ES-I3 (cell line): Measurements from ENCODE around the gene TRMT1.

ENCODE experiments used
- H3K36me3 ChIP-seq: 2 replicates; pipeline ENCODE4 v1.6.1; 2013; ENCODE audit warnings: mild to moderate bottlenecking, low read length, control low read depth, moderate library complexity; ENCODE audit not compliant: insufficient read depth
- H3K4me1 ChIP-seq: 2 replicates; pipeline ENCODE4 v1.6.1; 2013; ENCODE audit warnings: mild to moderate bottlenecking, control low read depth, low read length; ENCODE audit not compliant: insufficient read depth
- H3K9ac ChIP-seq: 2 replicates; pipeline ENCODE4 v1.6.1; 2013; ENCODE audit warnings: low read depth, mild to moderate bottlenecking, low read length, moderate library complexity
- H3K9me3 ChIP-seq: 2 replicates; pipeline ENCODE4 v1.6.1; 2013; ENCODE audit warnings: mild to moderate bottlenecking, low read length, moderate library complexity; ENCODE audit not compliant: control insufficient read depth, insufficient read depth

Gene TRMT1

DNA sequence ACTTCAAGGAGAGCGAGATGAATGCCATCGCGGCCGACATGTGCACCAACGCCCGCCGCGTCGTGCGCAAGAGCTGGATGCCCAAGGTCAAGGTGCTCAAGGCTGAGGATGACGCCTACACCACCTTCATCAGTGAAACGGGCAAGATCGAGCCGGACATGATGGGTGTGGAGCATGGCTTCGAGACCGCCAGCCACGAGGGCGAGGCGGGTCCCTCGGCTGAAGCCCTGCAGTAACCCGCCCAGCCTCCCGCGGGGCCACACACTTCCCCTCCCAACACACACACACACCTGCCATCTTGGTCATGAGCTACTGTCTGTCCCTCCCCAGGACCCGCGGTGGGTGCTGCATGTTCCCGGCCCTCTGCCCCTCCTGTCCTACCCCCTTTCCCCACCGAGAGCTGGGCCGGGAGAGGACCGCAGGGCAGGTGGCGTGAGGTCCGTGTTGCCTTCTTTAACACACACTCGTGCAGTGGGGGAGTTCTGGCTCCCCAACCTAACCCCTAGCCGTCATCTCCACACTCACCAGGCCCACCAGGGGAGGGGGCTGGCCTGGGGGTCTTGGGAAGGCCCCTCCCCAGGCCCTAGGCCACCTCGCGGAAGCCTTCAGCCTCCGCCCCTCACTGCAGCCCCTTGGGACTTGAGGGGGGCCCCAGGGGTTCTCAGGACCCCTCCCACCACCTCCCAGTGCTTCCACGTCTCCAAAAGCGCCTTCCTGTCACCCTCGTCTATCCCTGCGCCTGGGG is 21.8 kb upstream of the TRMT1 start:
- H3K36me3 ChIP-seq, result peaks cover 15% of the 10 kb centered on the region
- no peaks in the 10 kb centered on the region for H3K9me3 ChIP-seq
- no peak overlapping the region for H3K9ac ChIP-seq
- no peaks in the 10 kb centered on the region; the same call in 1 of the 2 replicates for H3K4me1 ChIP-seq

DNA sequence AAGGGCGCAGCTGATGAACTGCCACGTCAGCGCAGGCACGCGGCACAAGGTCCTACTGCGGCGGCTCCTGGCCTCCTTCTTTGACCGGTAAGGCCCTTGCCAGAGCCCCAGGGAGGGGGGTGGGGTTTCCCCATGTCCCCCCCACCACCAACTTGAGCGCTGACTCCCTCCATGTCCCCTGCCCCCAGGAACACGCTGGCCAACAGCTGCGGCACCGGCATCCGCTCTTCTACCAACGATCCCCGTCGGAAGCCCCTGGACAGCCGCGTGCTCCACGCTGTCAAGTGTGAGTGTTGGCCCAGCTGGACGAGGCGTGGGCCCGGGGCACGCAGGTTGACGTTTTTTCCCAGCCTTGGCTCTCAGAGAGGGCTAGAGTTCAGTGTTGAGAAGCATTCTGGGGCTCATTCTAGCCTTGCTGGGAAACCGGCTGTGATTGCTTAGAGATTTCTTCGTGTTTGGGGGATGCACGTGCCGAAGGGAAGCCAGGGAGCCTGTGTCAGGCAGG is 20.8 kb upstream of the TRMT1 start:
- Histone ChIP-seq H3K9ac (no peak overlapping the region), H3K4me1 (no peaks in the 10 kb centered on the region), H3K9me3 (no peaks in the 10 kb centered on the region), H3K36me3 (peaks cover 15% of the 10 kb centered on the region)

DNA sequence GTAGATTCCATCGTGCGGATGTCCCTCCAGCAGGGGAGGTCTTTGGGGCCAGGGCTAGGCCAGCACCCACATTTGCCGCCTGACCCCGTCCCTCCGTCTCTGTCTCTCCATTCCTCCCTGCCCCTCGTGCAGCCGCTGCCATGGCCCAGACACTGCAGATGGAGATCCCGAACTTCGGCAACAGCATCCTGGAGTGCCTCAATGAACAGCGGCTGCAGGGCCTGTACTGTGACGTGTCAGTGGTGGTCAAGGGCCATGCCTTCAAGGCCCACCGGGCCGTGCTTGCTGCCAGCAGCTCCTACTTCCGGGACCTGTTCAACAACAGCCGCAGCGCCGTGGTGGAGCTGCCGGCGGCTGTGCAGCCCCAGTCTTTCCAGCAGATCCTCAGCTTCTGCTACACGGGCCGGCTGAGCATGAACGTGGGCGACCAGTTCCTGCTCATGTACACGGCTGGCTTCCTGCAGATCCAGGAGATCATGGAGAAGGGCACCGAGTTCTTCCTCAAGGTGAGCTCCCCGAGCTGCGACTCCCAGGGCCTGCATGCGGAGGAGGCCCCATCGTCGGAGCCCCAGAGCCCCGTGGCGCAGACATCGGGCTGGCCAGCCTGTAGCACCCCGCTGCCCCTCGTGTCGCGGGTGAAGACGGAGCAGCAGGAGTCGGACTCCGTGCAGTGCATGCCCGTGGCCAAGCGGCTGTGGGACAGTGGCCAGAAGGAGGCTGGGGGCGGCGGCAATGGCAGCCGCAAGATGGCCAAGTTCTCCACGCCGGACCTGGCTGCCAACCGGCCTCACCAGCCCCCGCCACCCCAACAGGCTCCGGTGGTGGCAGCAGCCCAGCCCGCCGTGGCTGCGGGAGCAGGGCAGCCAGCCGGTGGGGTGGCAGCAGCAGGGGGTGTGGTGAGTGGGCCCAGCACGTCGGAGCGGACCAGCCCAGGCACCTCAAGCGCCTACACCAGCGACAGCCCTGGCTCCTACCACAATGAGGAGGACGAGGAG is 18.8 kb upstream of the TRMT1 start:
- peaks cover 15% of the 10 kb centered on the region for H3K36me3 ChIP-seq
- no peaks in the 10 kb centered on the region for H3K4me1 ChIP-seq
- H3K9ac ChIP-seq, result no peak overlapping the region
- H3K9me3 ChIP-seq, result no peaks in the 10 kb centered on the region

DNA sequence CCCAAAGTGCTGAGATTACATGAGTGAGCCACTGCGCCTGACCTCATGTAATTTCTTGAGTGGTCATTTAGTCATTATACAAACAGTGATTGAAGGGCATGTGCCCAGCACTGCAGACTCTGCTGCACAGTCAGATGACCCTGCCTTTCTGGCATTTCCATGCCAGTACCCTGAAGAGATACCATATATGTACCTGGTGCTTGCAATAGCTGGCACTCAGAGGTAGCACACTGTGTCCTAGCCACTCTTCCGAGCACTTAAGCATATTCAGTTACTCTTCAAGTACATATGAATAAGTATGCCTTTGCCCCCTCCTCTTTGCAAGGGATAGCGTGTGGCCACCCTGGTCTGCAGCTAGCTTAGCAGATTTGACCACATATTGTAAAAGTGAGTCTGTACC is 18.1 kb upstream of the TRMT1 start:
- Histone ChIP-seq H3K36me3 (peaks cover 15% of the 10 kb centered on the region), H3K9ac (no peak overlapping the region), H3K4me1 (no peaks in the 10 kb centered on the region), H3K9me3 (no peaks in the 10 kb centered on the region)

DNA sequence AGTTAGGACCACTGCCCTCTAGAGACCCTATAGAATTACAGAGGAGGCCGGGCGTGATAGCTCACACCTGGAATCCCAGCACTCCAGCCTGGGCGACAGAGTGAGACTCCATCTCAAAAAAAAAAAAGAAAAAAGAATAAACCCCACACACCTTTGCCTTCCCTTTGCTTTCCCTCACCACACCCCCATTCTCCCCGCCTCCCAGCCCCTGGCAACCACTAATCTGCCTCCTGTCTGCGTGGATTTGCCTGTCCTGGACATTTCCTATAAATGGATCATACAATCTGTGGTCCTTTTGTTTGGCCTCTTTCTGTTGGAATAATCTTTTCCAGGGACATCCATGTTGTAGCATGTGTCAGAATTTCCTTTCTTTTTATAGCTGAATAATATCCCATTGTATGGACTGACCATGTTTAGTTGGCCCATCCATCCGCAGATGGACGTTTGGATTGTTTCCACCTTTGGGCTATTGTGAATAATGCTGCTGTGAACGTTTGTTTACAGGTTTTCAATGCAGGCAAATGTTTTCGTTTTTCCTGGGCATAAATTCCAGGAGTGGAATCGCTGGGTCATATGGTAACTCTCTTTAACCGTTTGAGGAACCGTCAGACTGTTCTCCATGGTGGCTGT is 16.8 kb upstream of the TRMT1 start:
- H3K4me1 ChIP-seq, result no peaks in the 10 kb centered on the region
- H3K9ac ChIP-seq, result no peak overlapping the region
- H3K36me3 ChIP-seq, result peaks cover 15% of the 10 kb centered on the region
- H3K9me3 ChIP-seq, result no peaks in the 10 kb centered on the region

DNA sequence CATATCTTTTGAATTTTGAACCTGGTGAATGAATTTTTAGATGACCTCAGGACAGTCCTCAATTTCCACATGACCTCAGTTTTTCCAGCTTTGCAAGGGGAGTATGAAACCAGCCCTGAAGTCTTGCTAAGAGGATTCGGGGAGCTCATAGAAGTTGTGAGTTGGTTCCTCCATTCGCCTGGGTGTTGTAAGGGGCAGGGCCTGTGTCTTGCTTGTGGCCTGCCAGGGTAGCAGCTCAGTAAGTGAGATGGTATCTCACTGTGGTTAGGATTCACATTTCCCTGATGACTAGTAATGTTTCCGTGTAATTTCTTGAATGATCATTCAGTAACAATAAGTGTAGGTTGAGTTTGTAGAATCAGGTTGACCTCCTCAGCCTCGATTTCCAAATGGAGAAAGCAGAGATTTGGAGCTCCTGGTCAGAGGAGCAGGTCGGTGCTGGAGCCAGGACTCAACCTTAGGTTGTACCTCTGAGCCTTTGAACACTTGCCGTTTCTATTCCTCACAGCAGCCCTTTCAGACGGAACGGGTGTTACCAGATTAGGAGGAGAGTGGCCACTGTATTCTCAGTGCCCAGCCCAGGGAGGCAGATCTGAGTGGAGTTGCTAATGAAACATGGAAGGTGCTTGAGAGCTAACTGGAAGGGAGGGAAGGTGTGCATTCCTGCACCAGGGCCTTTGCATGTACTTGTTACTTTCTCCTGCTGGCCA is 16.1 kb upstream of the TRMT1 start:
- Histone ChIP-seq H3K4me1 (no peaks in the 10 kb centered on the region), H3K9ac (no peak overlapping the region), H3K9me3 (no peaks in the 10 kb centered on the region), H3K36me3 (peaks cover 10% of the 10 kb centered on the region)

DNA sequence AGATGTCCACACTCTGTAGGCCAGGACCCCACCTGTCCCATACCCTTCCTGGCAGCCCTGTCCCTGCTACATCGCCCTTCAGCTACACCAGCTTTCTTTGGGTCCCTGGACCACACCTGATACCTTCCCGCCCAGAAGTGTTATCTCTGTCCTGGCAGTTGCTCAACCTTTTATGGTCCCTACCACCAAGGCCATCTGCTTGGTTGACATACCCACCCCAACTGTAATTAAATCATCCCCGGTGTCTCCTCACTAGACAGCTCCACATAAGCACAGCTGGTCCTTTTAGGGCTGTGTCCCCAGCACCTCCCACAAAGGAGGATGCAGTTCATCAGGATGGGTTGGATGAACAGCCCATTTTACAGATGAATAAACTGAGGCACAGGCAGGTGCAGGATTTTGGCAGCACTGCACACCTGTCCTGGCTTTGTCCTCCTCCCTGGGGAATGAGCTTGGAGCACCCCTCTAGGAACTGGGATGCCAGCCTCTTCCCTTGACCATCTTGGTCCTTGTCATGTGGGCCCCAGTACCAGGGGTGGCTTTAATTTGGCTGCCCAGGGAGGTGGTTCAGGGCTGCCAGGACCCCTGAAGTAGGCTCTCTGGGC is 14.4 kb upstream of the TRMT1 start:
- no peaks in the 10 kb centered on the region for H3K4me1 ChIP-seq
- no peak overlapping the region for H3K9ac ChIP-seq
- H3K9me3 ChIP-seq, result no peaks in the 10 kb centered on the region
- peaks cover 9% of the 10 kb centered on the region for H3K36me3 ChIP-seq

DNA sequence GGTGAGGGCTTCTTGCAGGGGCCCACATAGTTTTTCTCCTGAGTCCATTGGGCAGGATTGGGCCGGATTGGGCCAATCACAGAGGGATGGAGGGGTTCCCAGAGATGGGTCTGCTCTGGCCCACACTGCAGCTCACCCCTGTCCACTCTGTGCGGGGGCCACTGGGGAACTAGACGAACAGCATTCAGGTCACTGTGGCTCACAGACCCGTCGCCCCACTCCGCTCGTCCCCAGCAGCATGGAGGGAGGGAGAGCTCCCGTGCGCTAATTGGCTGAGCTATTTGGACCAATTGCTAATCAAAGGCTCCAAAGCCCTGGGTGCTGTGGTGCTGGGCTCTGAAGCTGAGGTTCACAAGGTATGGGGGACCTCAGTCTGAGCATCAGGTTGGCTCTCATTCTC is 12.8 kb upstream of the TRMT1 start:
- Histone ChIP-seq H3K36me3 (peaks cover 4% of the 10 kb centered on the region; the same call in 1 of the 2 replicates), H3K9me3 (no peaks in the 10 kb centered on the region), H3K9ac (no peak overlapping the region), H3K4me1 (no peaks in the 10 kb centered on the region)

DNA sequence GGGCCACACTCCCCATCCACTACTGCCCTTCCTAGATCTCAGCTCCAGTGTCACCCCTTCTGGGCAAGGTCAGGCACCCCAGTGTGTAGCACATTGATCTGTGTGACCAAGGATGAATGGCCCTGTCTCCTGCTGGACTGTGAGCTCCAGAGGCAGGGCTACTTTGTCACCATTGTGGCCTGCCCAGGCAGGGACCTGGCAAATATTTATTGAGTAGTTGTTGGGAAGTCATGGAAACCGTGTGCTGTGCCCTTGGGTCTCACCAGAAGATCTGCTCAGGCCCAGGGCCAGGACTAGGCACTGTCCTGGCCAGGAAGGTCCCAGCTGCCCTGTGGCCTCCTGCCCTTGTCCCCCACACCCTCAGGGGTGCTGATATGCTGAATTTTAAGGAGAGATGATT is 12.0 kb upstream of the TRMT1 start:
- Histone ChIP-seq H3K9me3 (no peaks in the 10 kb centered on the region), H3K9ac (no peak overlapping the region), H3K4me1 (no peaks in the 10 kb centered on the region), H3K36me3 (peaks cover 2% of the 10 kb centered on the region; the same call in 1 of the 2 replicates)

DNA sequence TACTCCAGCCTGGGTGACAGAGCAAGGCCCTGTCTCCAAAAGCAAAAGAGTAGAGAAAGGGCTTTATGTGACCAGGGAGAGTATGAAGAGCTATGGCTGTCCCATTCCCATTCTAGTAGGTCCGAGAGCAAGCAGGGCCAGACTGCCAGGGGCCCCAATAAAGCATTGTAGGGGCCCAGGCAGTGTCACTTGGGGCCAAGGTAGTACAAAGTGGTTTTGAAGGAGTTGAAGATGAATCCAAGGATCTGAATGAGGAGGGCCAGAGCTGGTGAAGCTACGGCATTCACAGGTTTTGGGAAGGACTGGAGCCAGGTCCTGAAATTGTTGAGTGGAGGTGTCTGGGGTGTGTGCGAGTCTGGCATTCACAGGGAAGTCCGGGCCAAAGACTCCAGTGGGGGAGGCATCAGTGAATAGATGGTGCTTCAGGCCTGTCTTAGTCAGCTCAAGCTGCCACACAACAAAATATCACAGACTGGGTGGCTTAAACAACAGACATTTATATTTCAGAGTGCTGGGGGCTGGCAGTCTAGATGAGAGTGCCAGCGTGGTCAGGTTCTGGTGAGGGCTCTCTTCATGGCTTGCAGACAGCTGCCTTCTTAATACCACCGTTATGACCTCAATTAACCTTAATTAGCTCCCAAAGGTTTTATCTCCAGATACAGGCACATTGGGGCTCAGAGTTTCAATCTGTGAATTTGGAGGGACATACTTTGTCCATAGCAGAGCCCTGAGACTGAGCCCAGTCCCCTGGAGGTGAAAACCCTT is 11.5 kb upstream of the TRMT1 start:
- Histone ChIP-seq H3K36me3 (no peaks in the 10 kb centered on the region), H3K4me1 (no peaks in the 10 kb centered on the region)

DNA sequence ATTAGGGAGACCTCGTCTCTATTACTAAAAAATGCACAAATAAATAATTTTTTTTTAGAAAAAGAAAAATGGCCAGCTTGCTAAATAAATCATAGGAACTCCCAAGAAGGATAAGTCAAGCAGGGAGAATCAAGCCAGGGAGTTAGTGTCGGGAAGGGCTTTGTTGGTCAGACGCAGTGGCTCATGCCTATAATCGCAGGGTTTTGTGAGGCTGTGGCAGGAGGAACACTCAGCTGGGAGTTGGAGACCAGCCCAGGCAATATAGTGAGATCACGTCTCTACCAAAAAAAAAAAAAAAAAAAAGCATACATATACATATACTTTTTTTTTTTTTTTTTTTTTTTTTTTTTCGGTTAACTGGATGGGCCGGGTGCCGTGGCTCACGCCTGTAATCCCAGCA is 10.5 kb upstream of the TRMT1 start:
- peaks cover 3% of the 10 kb centered on the region; the same call in 1 of the 2 replicates for H3K4me1 ChIP-seq
- H3K36me3 ChIP-seq, result no peaks in the 10 kb centered on the region

More for the DNA sequence above, 11.5 kb upstream of the TRMT1 start:
- H3K9ac ChIP-seq, result no peak overlapping the region
- H3K9me3 ChIP-seq, result no peaks in the 10 kb centered on the region

DNA sequence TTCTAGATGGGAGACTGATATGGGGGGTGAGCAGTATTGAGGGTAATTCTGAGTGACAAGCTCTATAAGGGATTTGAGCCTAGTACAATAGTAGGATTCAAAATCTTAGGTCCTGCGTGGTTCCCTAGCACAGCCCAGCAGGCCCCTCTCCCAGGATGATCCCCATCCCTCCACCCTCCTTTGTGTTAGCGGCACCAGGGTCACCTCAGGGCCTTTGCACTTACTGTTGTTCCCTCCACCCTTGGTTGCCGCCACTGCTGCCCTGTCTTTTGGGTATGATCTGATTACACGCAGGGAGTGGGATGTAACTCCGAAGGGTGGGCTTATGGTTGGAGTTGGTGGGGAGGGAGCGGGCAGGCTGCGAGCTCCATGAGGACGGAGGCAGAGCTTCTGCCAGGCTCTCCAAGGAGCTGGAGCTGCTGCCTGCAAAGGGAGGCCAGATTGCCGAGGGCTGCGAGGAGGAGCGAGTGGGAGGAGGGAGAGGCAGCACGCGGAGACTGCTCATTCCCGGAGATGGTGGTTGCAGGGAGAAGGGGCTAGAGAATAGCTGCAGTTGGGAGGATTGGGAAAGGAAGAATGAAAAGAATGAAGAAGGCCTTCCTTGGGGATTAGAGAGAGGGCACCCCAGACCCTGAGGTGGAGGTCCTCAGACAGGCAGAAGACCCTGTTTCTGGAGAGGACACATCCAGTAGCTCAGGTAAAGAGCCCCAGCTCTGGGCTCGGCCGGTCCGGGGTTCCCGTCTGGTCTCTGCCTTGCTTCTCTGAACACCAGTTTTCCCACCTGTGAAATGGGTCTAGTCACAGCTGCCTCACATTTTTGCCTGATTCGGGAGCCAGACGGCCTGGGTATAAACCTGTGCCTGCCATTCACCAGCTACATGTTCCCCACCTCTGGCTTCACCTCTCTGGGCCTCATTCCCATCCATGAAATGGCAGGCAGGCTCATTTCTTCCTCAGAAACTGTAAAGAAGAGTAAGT is 6.7 kb upstream of the TRMT1 start:
- Histone ChIP-seq H3K4me1 (peaks cover 30% of the 10 kb centered on the region), H3K9me3 (no peaks in the 10 kb centered on the region), H3K9ac (no peak overlapping the region), H3K36me3 (no peaks in the 10 kb centered on the region)

More for the DNA sequence above, 10.5 kb upstream of the TRMT1 start:
- Histone ChIP-seq H3K9ac (no peak overlapping the region), H3K9me3 (no peaks in the 10 kb centered on the region)
